ENCODE measurements around the gene LRMDA. TPM values are rescaled to one million over a fixed set of nuclear protein-coding genes. Genes with fewer than 3 reads are reported as not detected.

The LRMDA gene
- total and polyA plus RNA-seq, 10 of the 15 experiments (the other 5 are each of a cell fraction or from before 2014, with no cell fraction given): 0.07 to 0.54 (median 0.29) TPM; not detected in 4

DNA sequence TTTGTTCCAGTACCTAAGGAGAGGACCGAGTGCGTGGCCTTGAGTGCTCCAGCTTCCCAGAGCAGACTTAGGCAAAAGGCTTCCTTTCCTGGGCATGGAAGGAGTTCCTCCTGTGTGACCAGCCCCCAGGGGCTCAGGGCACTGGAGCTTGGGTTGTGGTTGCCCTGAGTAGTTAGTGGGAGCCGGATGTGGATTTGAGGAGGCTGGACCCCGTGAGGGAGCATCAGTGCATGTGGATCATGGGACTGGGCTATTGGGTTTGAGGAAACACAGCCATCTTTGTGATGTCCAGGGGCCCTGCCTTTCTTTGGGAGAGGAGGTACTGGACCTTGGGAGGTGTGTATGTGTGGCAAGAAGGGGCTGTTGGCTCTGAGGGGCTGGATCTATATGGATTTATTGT lies 8.4 kb downstream of the LRMDA start:
- no peaks in the 10 kb centered on the region for H4K20me1 ChIP-seq (ENCODE audit: control insufficient read depth, insufficient read depth)
- no TSS peak for BruUV-seq (replicated peaks)
- no peak overlapping the region for H3K27ac ChIP-seq (ENCODE audit: control insufficient read depth, insufficient read depth)
- no peak for DNase-seq (ENCODE audit: low read depth, low spot score)
- ChIA-PET POLR2A (no interaction called here), CTCF (interaction anchor here (0.8 kb wide), 1 partner anchor 14 kb away, joined by 3 read pairs; no protein-coding TSS in a partner anchor), SMC1A (ENCODE audit: uncharacterized antibody, unreplicated experiment) (no interaction called here), RAD21 (ENCODE audit: unreplicated experiment) (no interaction called here)
- WGBS (ENCODE audit: insufficient coverage, insufficient replicate concordance, low lambda C conversion rate, missing lambda C conversion rate): 30% methylated on average over 4 of the region's 4 CpGs
- TF ChIP-seq HDAC6 (IDR thresholded peaks at IDR 0.05; ENCODE audit: unreplicated experiment) (no peak), HDAC2 (IDR thresholded peaks at IDR 0.05) (no peak)
- no peak overlapping the region for H3K4me3 ChIP-seq
- intact Hi-C loops (cut with micrococcal nuclease; ENCODE audit: unreplicated experiment) (no loop called here), in situ Hi-C loops (cut with MboI) (no loop called here)
- H3K36me3 ChIP-seq (ENCODE audit: control insufficient read depth in 2 of 2, insufficient read depth in 2 of 2, low read length in 1 of 2): no peaks in the 10 kb centered on the region
- no peaks in the 10 kb centered on the region for H3K27me3 ChIP-seq (replicated peaks in 1 of 2; ENCODE audit: control insufficient read depth in 2 of 2, insufficient read depth in 2 of 2, low read length in 1 of 2)
- H3K4me1 ChIP-seq (ENCODE audit: control insufficient read depth, insufficient read depth, low read length): no peaks in the 10 kb centered on the region
- H2AFZ ChIP-seq (ENCODE audit: control insufficient read depth, low read depth, low read length): no peak overlapping the region
- H3K79me2 ChIP-seq (ENCODE audit: control insufficient read depth, insufficient read depth, low read length): no peaks in the 10 kb centered on the region
- no peaks in the 10 kb centered on the region for H3K9me3 ChIP-seq (replicated peaks; ENCODE audit: control insufficient read depth, insufficient read depth, low read length)
- H3K9ac ChIP-seq (ENCODE audit: control insufficient read depth, insufficient read depth, low read length): no peak overlapping the region
- no peak overlapping the region for H3K4me2 ChIP-seq (ENCODE audit: control insufficient read depth, insufficient read depth)
- no peak for FAIRE-seq
- no peak for ATAC-seq

DNA sequence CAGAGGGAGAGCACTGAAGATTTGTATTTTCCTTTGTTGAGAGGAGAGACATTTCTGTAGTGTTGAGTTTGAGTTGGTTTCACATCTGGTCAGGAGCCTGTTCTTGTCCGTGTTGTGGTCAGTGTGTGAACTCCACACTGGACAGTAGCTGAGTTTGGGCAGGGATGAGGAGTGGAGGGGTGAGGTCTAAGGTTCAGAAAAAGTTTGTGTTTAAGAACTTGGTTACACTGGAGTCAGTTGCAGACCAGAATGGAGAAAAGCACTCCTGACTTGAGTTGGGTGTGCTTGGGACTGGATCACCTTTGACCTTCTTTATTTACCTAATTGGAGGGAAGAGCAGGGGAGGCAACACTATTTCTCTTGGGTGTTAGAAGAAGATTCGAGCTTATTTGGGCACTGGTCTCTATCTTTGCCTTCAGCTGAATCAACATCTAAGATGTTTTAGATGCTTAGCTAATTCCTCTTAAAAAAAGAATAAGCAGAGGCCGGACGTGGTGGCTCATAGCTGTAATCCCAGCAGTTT lies 8.9 kb downstream of the LRMDA start:
- ATAC-seq: no peak
- H3K9me3 ChIP-seq (replicated peaks; ENCODE audit: control insufficient read depth, insufficient read depth, low read length): no peaks in the 10 kb centered on the region
- in situ Hi-C loops (cut with MboI) (no loop called here), intact Hi-C loops (cut with micrococcal nuclease; ENCODE audit: unreplicated experiment) (no loop called here)
- H3K36me3 ChIP-seq (ENCODE audit: control insufficient read depth in 2 of 2, insufficient read depth in 2 of 2, low read length in 1 of 2): no peaks in the 10 kb centered on the region
- SMC1A ChIA-PET (ENCODE audit: uncharacterized antibody, unreplicated experiment): interaction anchor here (1.7 to 3.6 kb wide), 2 partner anchors 7 to 11 kb away, joined by 4 to 21 read pairs; partner anchors contain the start of gene LRMDA
- H3K79me2 ChIP-seq (ENCODE audit: control insufficient read depth, insufficient read depth, low read length): no peaks in the 10 kb centered on the region
- no peak overlapping the region for H3K9ac ChIP-seq (ENCODE audit: control insufficient read depth, insufficient read depth, low read length)
- WGBS (ENCODE audit: insufficient coverage, insufficient replicate concordance, low lambda C conversion rate, missing lambda C conversion rate): 7% methylated on average over 4 of the region's 4 CpGs
- H3K27me3 ChIP-seq (replicated peaks in 1 of 2; ENCODE audit: control insufficient read depth in 2 of 2, insufficient read depth in 2 of 2, low read length in 1 of 2): no peaks in the 10 kb centered on the region
- H3K27ac ChIP-seq (ENCODE audit: control insufficient read depth, insufficient read depth): no peak overlapping the region
- H3K4me1 ChIP-seq (ENCODE audit: control insufficient read depth, insufficient read depth, low read length): no peaks in the 10 kb centered on the region
- DNase-seq (ENCODE audit: low read depth, low spot score): no peak
- no peak overlapping the region for H3K4me3 ChIP-seq
- CTCF ChIA-PET: interaction anchor here (1.2 kb wide), 1 partner anchor 11 kb away, joined by 5 read pairs; no protein-coding TSS in a partner anchor
- BruUV-seq (replicated peaks): no TSS peak
- no peak overlapping the region for H2AFZ ChIP-seq (ENCODE audit: control insufficient read depth, low read depth, low read length)
- H3K4me2 ChIP-seq (ENCODE audit: control insufficient read depth, insufficient read depth): no peak overlapping the region
- RAD21 ChIA-PET (ENCODE audit: unreplicated experiment): interaction anchor here (0.7 kb wide), 1 partner anchor 17 kb away, joined by 3 read pairs; no protein-coding TSS in a partner anchor
- no peaks in the 10 kb centered on the region for H4K20me1 ChIP-seq (ENCODE audit: control insufficient read depth, insufficient read depth)
- FAIRE-seq: no peak
- POLR2A ChIA-PET: interaction anchor here (1.4 to 2.1 kb wide), 2 partner anchors 10 to 13 kb away, joined by 3 to 4 read pairs; no protein-coding TSS in a partner anchor
- TF ChIP-seq EED (IDR thresholded peaks at IDR 0.05; ENCODE audit: low read depth) (no peak), BACH1 (IDR thresholded peaks at IDR 0.05; ENCODE audit: borderline replicate concordance) (no peak), TBL1XR1 (IDR thresholded peaks at IDR 0.05; ENCODE audit: low read depth, low read length) (no peak), SMAD5 (IDR thresholded peaks at IDR 0.05; ENCODE audit: low read depth) (no peak), POLR2AphosphoS5 (IDR thresholded peaks at IDR 0.05; ENCODE audit: low read length) (no peak), HDGF (IDR thresholded peaks at IDR 0.05) (no peak), REST (IDR thresholded peaks at IDR 0.05; ENCODE audit: low read depth, low read length) (no peak), POLR2A (IDR thresholded peaks at IDR 0.05; ENCODE audit: low read depth, low read length) (no peak), TCF7 (IDR thresholded peaks at IDR 0.05; ENCODE audit: borderline replicate concordance) (no peak), STAT3 (IDR thresholded peaks at IDR 0.05; ENCODE audit: low read depth, low read length) (no peak), MTA2 (IDR thresholded peaks at IDR 0.05; ENCODE audit: low read depth) (no peak)
- TF ChIP-seq, protein P1, sequence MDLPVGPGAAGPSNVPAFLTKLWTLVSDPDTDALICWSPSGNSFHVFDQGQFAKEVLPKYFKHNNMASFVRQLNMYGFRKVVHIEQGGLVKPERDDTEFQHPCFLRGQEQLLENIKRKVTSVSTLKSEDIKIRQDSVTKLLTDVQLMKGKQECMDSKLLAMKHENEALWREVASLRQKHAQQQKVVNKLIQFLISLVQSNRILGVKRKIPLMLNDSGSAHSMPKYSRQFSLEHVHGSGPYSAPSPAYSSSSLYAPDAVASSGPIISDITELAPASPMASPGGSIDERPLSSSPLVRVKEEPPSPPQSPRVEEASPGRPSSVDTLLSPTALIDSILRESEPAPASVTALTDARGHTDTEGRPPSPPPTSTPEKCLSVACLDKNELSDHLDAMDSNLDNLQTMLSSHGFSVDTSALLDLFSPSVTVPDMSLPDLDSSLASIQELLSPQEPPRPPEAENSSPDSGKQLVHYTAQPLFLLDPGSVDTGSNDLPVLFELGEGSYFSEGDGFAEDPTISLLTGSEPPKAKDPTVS (IDR thresholded peaks at IDR 0.05; ENCODE audit: low read depth, low read length): no peak
- TF ChIP-seq, protein P2, sequence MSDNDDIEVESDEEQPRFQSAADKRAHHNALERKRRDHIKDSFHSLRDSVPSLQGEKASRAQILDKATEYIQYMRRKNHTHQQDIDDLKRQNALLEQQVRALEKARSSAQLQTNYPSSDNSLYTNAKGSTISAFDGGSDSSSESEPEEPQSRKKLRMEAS (IDR thresholded peaks at IDR 0.05; ENCODE audit: low read depth, low read length): no peak

Data from GM12878 (cell line).